Psoas muscle (tissue), 8 donors: Measurements from ENCODE around the gene FAM237B. TPM values are rescaled to one million over a fixed set of nuclear protein-coding genes. Genes with fewer than 3 reads are reported as not detected.
A peak's percentile ranks its signal among the peaks of the same experiment; 100 is the strongest.

Experiments
- ATAC-seq, 4 donors: fragments of 200-7000 bp; cut with Tn5 transposase; one replicate each; pipeline ENCODE4 v1.9.1; 2020; ENCODE audit warnings: moderate library complexity in 3 of 4, mild to moderate bottlenecking in 2 of 4
- DNase-seq, 2 donors: peaks; one replicate each; pipeline ENCODE4 v3.0.0-alpha.2; 2020
- H3K27ac ChIP-seq: fragments of 200-600 bp; one replicate; pipeline ENCODE4 v1.8.0; 2022
- H3K27me3 ChIP-seq, 3 donors: fragments of 200-600 bp in 1 of 3; one replicate each; pipeline versions ENCODE4 v1.6.1 to v1.8.0; 2013 to 2022; ENCODE audit warnings: low read length in 2 of 3, mild to moderate bottlenecking in 2 of 3, moderate library complexity in 1 of 3; ENCODE audit not compliant: insufficient read depth in 3 of 3
- H3K36me3 ChIP-seq, 2 donors: fragments of 200-600 bp in 1 of 2; one replicate each; pipeline versions ENCODE4 v1.6.1 to v1.8.0; 2013 to 2022; ENCODE audit warnings: low read depth in 1 of 2, mild to moderate bottlenecking in 1 of 2, moderate library complexity in 1 of 2; ENCODE audit not compliant: insufficient read depth in 1 of 2
- H3K4me1 ChIP-seq: fragments of 200-600 bp; one replicate; pipeline ENCODE4 v1.8.0; 2022
- H3K4me3 ChIP-seq: fragments of 200-600 bp; one replicate; pipeline ENCODE4 v1.8.0; 2022; ENCODE audit warnings: mild to moderate bottlenecking
- H3K9me3 ChIP-seq: fragments of 200-600 bp; one replicate; pipeline ENCODE4 v1.8.0; 2022
- WGBS, 3 donors: extraction: QIAGEN DNeasy Blood & Tissue Kit; methylation state at CpG; one replicate each; pipeline versions ENCODE4 v1.1.6 to v1.1.7; 2013; 5-methylcytosine and 5-hydroxymethylcytosine counted together
- intact Hi-C, 2 donors: fragments of 100-400 bp; cut with DNase I; formaldehyde crosslinking; loops; one replicate each; pipeline versions ENCODE4 v1.11.0 to v1.14.2; 2022
- polyA plus RNA-seq, 3 donors: library from polyadenylated mRNA; stranded (reverse); fragments of 200-250 nt; gene quantifications; one replicate each; pipeline ENCODE4 v1.2.3, GENCODE V29; 2013
- total RNA-seq, 4 donors: library from RNA; stranded (reverse); fragmentation: NEBNext Ultra II Directional in 2 of 4; extraction: Animal tissue kit (Norgen Biotek cat#: 25700) in 2 of 4; gene quantifications; one replicate each; pipeline versions ENCODE4 v1.2.1 to v1.2.4, GENCODE V29; 2021 to 2023
- TF ChIP-seq, protein P1 (sequence below): fragments of 200-600 bp; IDR thresholded peaks from one replicate; pipeline ENCODE4 v1.8.0; 2022; ENCODE audit warnings: antibody characterized with exemption
- donor health status: healthy with polysubstance abuse.
- donor health status: DM: no; HTN: no; CAD: no; lungs with moderate emphysema.
- donor health status: Bipolar disorder and iron deficiency.
- donor health status: healthy.
- donor health status: DM: yes; HTN: yes; CAD: no.
- donor health status: DM: no; HTN: no; CAD: no.
- donor health status: DM: no; HTN: no; CAD: no.
- donor health status: DM: yes; HTN: yes; CAD: no.

Gene FAM237B
- total and polyA plus RNA-seq, 7 donors, result not detected

DNA sequence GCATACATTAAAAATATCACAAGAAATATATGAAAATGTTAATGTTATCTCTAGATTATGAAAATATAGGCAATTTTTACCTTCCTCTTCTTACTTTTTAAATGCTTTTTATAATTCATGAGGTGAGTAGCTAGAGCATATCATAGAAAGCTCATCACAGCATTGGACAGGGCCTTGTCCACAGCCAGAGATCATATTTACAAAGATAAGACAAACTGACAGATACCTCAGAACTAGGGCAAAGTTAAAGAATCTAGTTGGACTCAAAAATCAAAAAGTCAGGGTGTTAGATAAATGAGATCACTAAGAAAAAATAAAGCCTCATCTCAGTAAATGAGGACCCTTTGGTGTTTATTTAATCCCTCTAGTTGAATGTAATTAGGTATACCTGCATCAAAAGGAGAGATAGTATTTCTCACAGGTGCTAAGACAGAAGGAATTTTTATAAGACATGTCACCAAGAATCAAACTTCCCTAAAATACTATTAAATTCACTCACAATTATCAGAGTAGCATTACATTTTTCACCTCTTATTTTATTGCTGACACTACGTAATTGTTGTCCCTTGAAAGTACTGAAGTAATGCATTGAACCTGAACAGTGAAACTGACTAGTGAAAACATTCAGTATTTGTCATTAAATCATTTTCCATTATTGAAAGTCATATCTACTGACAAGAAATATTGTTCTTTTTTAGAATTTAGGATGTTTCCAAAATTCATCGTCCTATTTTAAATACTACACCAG lies 50.5 kb downstream of the FAM237B start:
- 95 to 99% (median 97%) methylated on average over 2 of the region's 2 CpGs for whole genome bisulfite sequencing, 3 donors
- H3K9me3 ChIP-seq, result no peaks in the 10 kb centered on the region
- no peaks in the 10 kb centered on the region for H3K4me1 ChIP-seq
- H3K27ac ChIP-seq, result no peak overlapping the region
- TF ChIP-seq, protein P1, sequence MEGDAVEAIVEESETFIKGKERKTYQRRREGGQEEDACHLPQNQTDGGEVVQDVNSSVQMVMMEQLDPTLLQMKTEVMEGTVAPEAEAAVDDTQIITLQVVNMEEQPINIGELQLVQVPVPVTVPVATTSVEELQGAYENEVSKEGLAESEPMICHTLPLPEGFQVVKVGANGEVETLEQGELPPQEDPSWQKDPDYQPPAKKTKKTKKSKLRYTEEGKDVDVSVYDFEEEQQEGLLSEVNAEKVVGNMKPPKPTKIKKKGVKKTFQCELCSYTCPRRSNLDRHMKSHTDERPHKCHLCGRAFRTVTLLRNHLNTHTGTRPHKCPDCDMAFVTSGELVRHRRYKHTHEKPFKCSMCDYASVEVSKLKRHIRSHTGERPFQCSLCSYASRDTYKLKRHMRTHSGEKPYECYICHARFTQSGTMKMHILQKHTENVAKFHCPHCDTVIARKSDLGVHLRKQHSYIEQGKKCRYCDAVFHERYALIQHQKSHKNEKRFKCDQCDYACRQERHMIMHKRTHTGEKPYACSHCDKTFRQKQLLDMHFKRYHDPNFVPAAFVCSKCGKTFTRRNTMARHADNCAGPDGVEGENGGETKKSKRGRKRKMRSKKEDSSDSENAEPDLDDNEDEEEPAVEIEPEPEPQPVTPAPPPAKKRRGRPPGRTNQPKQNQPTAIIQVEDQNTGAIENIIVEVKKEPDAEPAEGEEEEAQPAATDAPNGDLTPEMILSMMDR, result no peak
- no peaks in the 10 kb centered on the region for H3K27me3 ChIP-seq
- no peaks in the 10 kb centered on the region for H3K36me3 ChIP-seq
- intact Hi-C loops, result no loop called here
- ATAC-seq (no peak), DNase-seq (no peak)
- H3K4me3 ChIP-seq, result no peak overlapping the region

DNA sequence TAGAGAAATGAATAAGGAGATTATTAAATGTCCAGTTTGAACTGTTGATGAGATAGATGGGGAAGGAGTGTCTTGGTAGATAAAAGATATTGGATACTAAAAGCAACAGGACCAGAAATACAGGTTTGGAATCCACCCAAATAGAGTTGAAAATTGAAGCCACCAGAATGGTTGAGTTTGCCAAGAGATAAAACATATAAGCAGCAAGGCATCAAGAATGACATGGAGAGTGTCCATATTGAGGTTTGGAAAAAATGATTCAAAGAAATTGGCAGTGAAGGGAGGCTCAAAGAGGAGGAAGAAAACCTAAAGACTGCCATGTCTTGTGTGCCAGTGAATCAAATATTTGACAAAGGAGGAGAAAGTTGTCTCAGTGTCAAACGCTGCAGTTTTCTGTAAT lies 51.9 kb downstream of the FAM237B start:
- Histone ChIP-seq H3K27me3 (no peaks in the 10 kb centered on the region), H3K4me3 (no peak overlapping the region), H3K36me3 (no peaks in the 10 kb centered on the region), H3K9me3 (no peaks in the 10 kb centered on the region), H3K4me1 (no peaks in the 10 kb centered on the region), H3K27ac (no peak overlapping the region)
- DNase-seq, result no peak
- TF ChIP-seq, protein P1, result no peak
- ATAC-seq, result no peak
- 80 to 85% (median 81%) methylated on average over 1 of the region's 1 CpG for WGBS, 3 donors
- intact Hi-C loops, result loop anchor here in 1 of 2 donors (10.0 kb wide), 1 partner anchor 104 kb away; no protein-coding TSS in a partner anchor

GRCh38 chr7:90267263-90267858 lies 53.7 kb downstream of the FAM237B start:
- TF ChIP-seq, protein P1, result no peak
- no peaks in the 10 kb centered on the region for H3K9me3 ChIP-seq
- intact Hi-C loops, result loop anchor here in 1 of 2 donors (10.0 kb wide), 1 partner anchor 103 kb away; no protein-coding TSS in a partner anchor
- DNase-seq (no peak), ATAC-seq (no peak)
- no peaks in the 10 kb centered on the region for H3K4me1 ChIP-seq
- H3K27ac ChIP-seq, result peak overlapping the region; percentile 6
- WGBS, 3 donors, result 69 to 77% (median 70%) methylated on average over 5 of the region's 5 CpGs
- H3K36me3 ChIP-seq, result no peaks in the 10 kb centered on the region
- H3K4me3 ChIP-seq, result no peak overlapping the region
- H3K27me3 ChIP-seq, result no peaks in the 10 kb centered on the region

DNA sequence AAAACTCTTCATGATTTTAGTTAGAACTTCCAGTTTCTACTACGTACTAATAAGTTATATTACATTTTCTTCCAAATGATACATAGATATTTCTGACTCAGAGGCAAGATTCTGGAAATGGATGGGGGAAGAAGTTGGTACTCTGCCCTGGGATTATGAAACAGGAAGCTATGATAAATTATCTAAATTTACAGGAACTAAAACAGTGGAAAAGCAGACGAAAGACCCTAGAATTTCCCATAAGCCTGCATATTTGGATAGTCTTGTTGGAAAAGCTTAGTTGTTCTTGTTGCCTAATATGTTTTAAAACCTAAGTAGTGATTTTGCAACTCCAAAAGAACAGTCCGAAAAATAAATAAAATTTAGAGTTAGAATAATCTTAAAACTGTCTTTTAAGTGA lies 54.3 kb downstream of the FAM237B start:
- no peaks in the 10 kb centered on the region for H3K27me3 ChIP-seq
- H3K36me3 ChIP-seq, result no peaks in the 10 kb centered on the region
- H3K4me3 ChIP-seq, result no peak overlapping the region
- intact Hi-C loops, result loop anchor here in 1 of 2 donors (10.0 kb wide), 1 partner anchor 102 kb away; no protein-coding TSS in a partner anchor
- no peak for DNase-seq
- H3K27ac ChIP-seq, result peak overlapping the region; percentile 6
- TF ChIP-seq, protein P1, result no peak
- 62 to 73% (median 72%) methylated on average over 3 of the region's 3 CpGs for WGBS, 3 donors
- H3K4me1 ChIP-seq, result no peaks in the 10 kb centered on the region
- no peaks in the 10 kb centered on the region for H3K9me3 ChIP-seq
- no peak for ATAC-seq

Other genes with a start within 250 kb of the FAM237B start
- 1 to 10 TPM in 3 of 4 donors, under 1 TPM in 1; 0.59 to 4.8 (median 1.8) TPM for gene STEAP1, start 166.8 kb downstream of the FAM237B start, total RNA-seq
- gene STEAP1, start 166.8 kb downstream of the FAM237B start, polyA plus RNA-seq, result 1 to 10 TPM; 1.4 to 6.6 (median 1.5) TPM
- gene STEAP2, start 109.6 kb downstream of the FAM237B start, total RNA-seq, result 1 to 10 TPM; 1.4 to 3.7 (median 1.6) TPM
- under 1 TPM; 0.32 to 0.55 (median 0.33) TPM for gene STEAP2, start 109.6 kb downstream of the FAM237B start, polyA plus RNA-seq
- 1 to 10 TPM; 1.5 to 4.9 (median 2.2) TPM for gene CFAP69, start 76.1 kb downstream of the FAM237B start, total RNA-seq
- 1 to 10 TPM in 2 of 3 donors, under 1 TPM in 1; 0.55 to 1.7 (median 1.2) TPM for gene CFAP69, start 76.1 kb downstream of the FAM237B start, polyA plus RNA-seq
- gene GTPBP10, start 25.4 kb upstream of the FAM237B start, total RNA-seq, result 10 to 100 TPM; 18.9 to 28.5 (median 20.5) TPM
- gene GTPBP10, start 25.4 kb upstream of the FAM237B start, polyA plus RNA-seq, result 10 to 100 TPM; 17.2 to 23.4 (median 17.9) TPM
- gene CLDN12, start 82.2 kb upstream of the FAM237B start, total RNA-seq, result 10 to 100 TPM; 18.0 to 42.2 (median 26.3) TPM
- gene CLDN12, start 82.2 kb upstream of the FAM237B start, polyA plus RNA-seq, result 10 to 100 TPM; 16.3 to 30.4 (median 28.1) TPM
- not detected for gene PTTG1IP2, start 148.3 kb upstream of the FAM237B start, total RNA-seq
- gene PTTG1IP2, start 148.3 kb upstream of the FAM237B start, polyA plus RNA-seq, result not detected